Type B pancreatic cell (in vitro differentiated cells): ENCODE measurements around the gene DYNLT5. TPM values are rescaled to one million over a fixed set of nuclear protein-coding genes. Genes with fewer than 3 reads are reported as not detected.
A peak's percentile ranks its signal among the peaks of the same experiment; 100 is the strongest.

ENCODE experiments used
- DNase-seq: peaks from one replicate; pipeline ENCODE4 v3.0.0; 2021; ENCODE audit warnings: mixed read lengths; ENCODE audit not compliant: unreplicated experiment; ENCODE audit errors: extremely low spot score
- H3K27ac Mint-ChIP-seq: 2 replicates; pipeline ENCODE4 v1.8.0; 2021; ENCODE audit warnings: mild to moderate bottlenecking, mixed read lengths
- H3K27me3 Mint-ChIP-seq: 2 replicates; pipeline ENCODE4 v1.8.0; 2021; ENCODE audit warnings: mixed read lengths
- H3K36me3 Mint-ChIP-seq: 2 replicates; pipeline ENCODE4 v1.8.0; 2021; ENCODE audit warnings: mixed read lengths
- H3K4me1 Mint-ChIP-seq: one replicate; pipeline ENCODE4 v1.8.0; 2021; ENCODE audit warnings: mixed read lengths; ENCODE audit not compliant: unreplicated experiment
- H3K4me3 Mint-ChIP-seq: 2 replicates; pipeline ENCODE4 v1.8.0; 2021; ENCODE audit warnings: mild to moderate bottlenecking, mixed read lengths
- H3K9me3 Mint-ChIP-seq: 2 replicates; pipeline ENCODE4 v1.8.0; 2021; ENCODE audit warnings: mixed read lengths
- CTCF ChIP-seq: fragments of 200-600 bp; sonication (generic); conservative IDR thresholded peaks from 2 replicates; pipeline ENCODE4 v1.5.0; 2021; ENCODE audit warnings: antibody characterized with exemption, mild to moderate bottlenecking
- long read RNA-seq: library from polyadenylated mRNA; unstranded; transcript quantifications from one replicate; pipeline ENCODE4 v2.0.0, GENCODE V29; 2020
- total RNA-seq: library from RNA; stranded (reverse); gene quantifications from 2 replicates; pipeline ENCODE4 v1.2.1, GENCODE V29; 2021; ENCODE audit warnings: low replicate concordance

Gene DYNLT5
- 4.1 TPM in 1 of 2 replicates, not detected in the other for total RNA-seq
- long read RNA-seq = 0 reads

- Mint-ChIP-seq H3K27ac (no peak within 1 kb of the TSS), H3K4me3 (peak within 1 kb of the TSS; percentile 78), H3K4me1 (peaks cover 4% of the 10 kb centered on the region), H3K36me3 (no peaks in the 10 kb centered on the region), H3K27me3 (peaks cover 59% of the 10 kb centered on the region), H3K9me3 (no peaks in the 10 kb centered on the region)
- DNase-seq = peak; percentile 69
- TF ChIP-seq CTCF = peak; percentile 41
These were observed at the start of gene DYNLT5 for GRCh38 chr1:66752000-66752592. Gene DYNLT5, plus strand, starts transcription at chr1:66752459. Its CDS starts 2,200 bp downstream, at chr1:66754659.

- no peak overlapping the region for H3K4me3 Mint-ChIP-seq
- no peaks in the 10 kb centered on the region for H3K9me3 Mint-ChIP-seq
- H3K36me3 Mint-ChIP-seq = no peaks in the 10 kb centered on the region
- H3K4me1 Mint-ChIP-seq = peaks cover 16% of the 10 kb centered on the region
- H3K27me3 Mint-ChIP-seq = no peaks in the 10 kb centered on the region
- H3K27ac Mint-ChIP-seq = no peak overlapping the region
- no peak for DNase-seq
- TF ChIP-seq CTCF = no peak
These were observed 47.9 kb upstream of the DYNLT5 start for GRCh38 chr1:66704177-66704875.

GRCh38 chr1:66705110-66705509 lies 47.1 kb upstream of the DYNLT5 start:
- DNase-seq = no peak
- no peak for TF ChIP-seq CTCF
- Mint-ChIP-seq H3K36me3 (no peaks in the 10 kb centered on the region), H3K4me3 (no peak overlapping the region), H3K9me3 (no peaks in the 10 kb centered on the region), H3K27me3 (no peaks in the 10 kb centered on the region), H3K4me1 (peaks cover 16% of the 10 kb centered on the region), H3K27ac (no peak overlapping the region)

- H3K4me1 Mint-ChIP-seq = no peaks in the 10 kb centered on the region
- H3K9me3 Mint-ChIP-seq = no peaks in the 10 kb centered on the region
- H3K36me3 Mint-ChIP-seq = no peaks in the 10 kb centered on the region
- no peak overlapping the region for H3K4me3 Mint-ChIP-seq
- no peak for DNase-seq
- TF ChIP-seq CTCF = no peak
- H3K27ac Mint-ChIP-seq = no peak overlapping the region
- H3K27me3 Mint-ChIP-seq = no peaks in the 10 kb centered on the region
These were observed 40.8 kb upstream of the DYNLT5 start for GRCh38 chr1:66711420-66711819.

GRCh38 chr1:66712839-66713238 lies 39.4 kb upstream of the DYNLT5 start:
- Mint-ChIP-seq H3K27me3 (no peaks in the 10 kb centered on the region), H3K4me1 (no peaks in the 10 kb centered on the region), H3K27ac (no peak overlapping the region), H3K36me3 (no peaks in the 10 kb centered on the region), H3K4me3 (no peak overlapping the region), H3K9me3 (no peaks in the 10 kb centered on the region)
- TF ChIP-seq CTCF = no peak
- no peak for DNase-seq
